NCI-H2227 (cell line): ENCODE results near the gene RAB29.

Experiments
- DNase-seq: peaks from one replicate; lab custom pipeline; 2025; ENCODE audit not compliant: unreplicated experiment; lab: John Stamatoyannopoulos, UW

RAB29 gene

GRCh38 chr1:205766038-205766437 is 9.2 kb downstream of the RAB29 start:
- DNase-seq = no peak

GRCh38 chr1:205764578-205764977 is 10.7 kb downstream of the RAB29 start:
- DNase-seq = no peak

- DNase-seq = no peak
Observed at GRCh38 chr1:205763980-205764379, 11.3 kb downstream of the RAB29 start.

GRCh38 chr1:205760606-205761005 is 14.7 kb downstream of the RAB29 start:
- no peak for DNase-seq

GRCh38 chr1:205756552-205756951 is 18.7 kb downstream of the RAB29 start:
- no peak for DNase-seq

- no peak for DNase-seq
Observed at GRCh38 chr1:205754857-205755256, 20.4 kb downstream of the RAB29 start.

GRCh38 chr1:205751036-205751651 is 24.1 kb downstream of the RAB29 start:
- peak; percentile 69 for DNase-seq

- peak; percentile 99 for DNase-seq
Observed at GRCh38 chr1:205750138-205751035, 24.9 kb downstream of the RAB29 start, which contains the start of gene NUCKS1. Gene NUCKS1, minus strand, starts transcription at chr1:205750182. Its CDS starts 209 bp downstream, at chr1:205749973.

- peak; percentile 97 for DNase-seq
Observed at GRCh38 chr1:205749234-205750137, 25.8 kb downstream of the RAB29 start.

GRCh38 chr1:205748403-205749233 is 26.7 kb downstream of the RAB29 start:
- DNase-seq = peak; percentile 78

- no peak for DNase-seq
Observed at GRCh38 chr1:205746757-205747412, 28.4 kb downstream of the RAB29 start.

GRCh38 chr1:205744403-205744802 is 30.9 kb downstream of the RAB29 start:
- no peak for DNase-seq

- DNase-seq = no peak
Observed at GRCh38 chr1:205743977-205744376, 31.3 kb downstream of the RAB29 start.

- no peak for DNase-seq
Observed at GRCh38 chr1:205741681-205742080, 33.6 kb downstream of the RAB29 start.

GRCh38 chr1:205739348-205740160 is 35.7 kb downstream of the RAB29 start:
- no peak for DNase-seq

- no peak for DNase-seq
Observed at GRCh38 chr1:205735218-205735617, 40.1 kb downstream of the RAB29 start.

- no peak for DNase-seq
Observed at GRCh38 chr1:205733438-205734175, 41.7 kb downstream of the RAB29 start.

GRCh38 chr1:205729945-205730610 is 45.2 kb downstream of the RAB29 start:
- DNase-seq = no peak
